ENCODE measurements around the gene TNFRSF8. TPM values are rescaled to one million over a fixed set of nuclear protein-coding genes. Genes with fewer than 3 reads are reported as not detected.

The TNFRSF8 gene
- total RNA-seq, 1 donor from 2014 or later: 0.31 TPM

DNA sequence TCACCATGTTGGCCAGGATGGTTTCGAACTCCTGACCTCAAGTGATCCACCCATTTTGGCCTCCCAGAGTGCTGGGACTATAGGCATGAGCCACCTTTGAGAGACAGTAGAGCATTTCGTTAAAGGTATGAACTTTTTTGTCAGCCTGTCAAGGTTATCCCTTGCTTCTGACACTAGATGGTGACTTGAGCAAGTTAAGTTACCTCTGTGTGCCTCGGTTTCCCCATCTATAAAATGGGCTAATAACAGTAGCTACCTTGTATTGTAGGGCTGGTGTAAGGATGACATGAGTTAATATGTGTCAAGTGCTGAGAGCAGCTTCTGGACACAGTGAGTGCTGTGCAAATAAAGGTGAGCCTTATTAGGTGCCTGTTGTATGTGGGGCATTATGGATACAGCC is 8.8 kb downstream of the TNFRSF8 start:
- Mint-ChIP-seq H3K27me3 (ENCODE audit: low read depth) (peaks cover 4% of the 10 kb centered on the region), H3K27ac (no peak overlapping the region), H3K9me3 (no peaks in the 10 kb centered on the region), H3K36me3 (no peaks in the 10 kb centered on the region), H3K4me1 (peaks cover 39% of the 10 kb centered on the region), H3K4me3 (no peak overlapping the region)
- DNase-seq (ENCODE audit: low spot score in 2 of 2, unreplicated experiment in 2 of 2): no peak
- no peak for TF ChIP-seq CTCF (IDR thresholded peaks at IDR 0.05; ENCODE audit: unreplicated experiment)

GRCh38 chr1:12072741-12073140 is 9.6 kb downstream of the TNFRSF8 start:
- peaks cover 32% of the 10 kb centered on the region for H3K4me1 Mint-ChIP-seq
- peaks cover 1% of the 10 kb centered on the region for H3K27me3 Mint-ChIP-seq (ENCODE audit: low read depth)
- H3K36me3 Mint-ChIP-seq: no peaks in the 10 kb centered on the region
- no peak overlapping the region for H3K4me3 Mint-ChIP-seq
- no peaks in the 10 kb centered on the region for H3K9me3 Mint-ChIP-seq
- TF ChIP-seq CTCF (IDR thresholded peaks at IDR 0.05; ENCODE audit: unreplicated experiment): no peak
- DNase-seq (ENCODE audit: low spot score in 2 of 2, unreplicated experiment in 2 of 2): no peak
- no peak overlapping the region for H3K27ac Mint-ChIP-seq

DNA sequence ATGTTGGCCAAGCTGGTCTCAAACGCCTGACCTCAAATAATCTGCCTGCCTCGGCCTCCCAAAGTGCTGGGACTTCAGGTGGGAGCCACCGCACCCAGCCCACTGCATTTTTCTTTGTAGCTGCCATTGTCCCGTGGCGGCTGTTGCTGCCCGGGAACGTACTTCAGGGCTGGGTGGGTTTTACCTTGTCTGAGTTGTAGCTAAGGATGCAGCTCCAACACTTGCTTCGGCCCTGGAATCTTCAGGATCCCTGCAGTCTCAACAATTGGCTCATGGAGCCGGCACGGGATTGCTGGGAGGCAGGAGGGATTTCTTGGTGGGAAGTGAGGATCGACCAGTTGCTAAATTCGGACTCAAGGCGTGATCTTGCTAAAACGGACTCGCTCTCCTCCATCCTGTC is 10.7 kb downstream of the TNFRSF8 start:
- H3K27me3 Mint-ChIP-seq (ENCODE audit: low read depth): peaks cover 4% of the 10 kb centered on the region
- no peak for DNase-seq (ENCODE audit: low spot score in 2 of 2, unreplicated experiment in 2 of 2)
- H3K4me3 Mint-ChIP-seq: no peak overlapping the region
- no peak for TF ChIP-seq CTCF (IDR thresholded peaks at IDR 0.05; ENCODE audit: unreplicated experiment)
- H3K27ac Mint-ChIP-seq: no peak overlapping the region
- H3K36me3 Mint-ChIP-seq: no peaks in the 10 kb centered on the region
- no peaks in the 10 kb centered on the region for H3K9me3 Mint-ChIP-seq
- H3K4me1 Mint-ChIP-seq: peaks cover 23% of the 10 kb centered on the region

DNA sequence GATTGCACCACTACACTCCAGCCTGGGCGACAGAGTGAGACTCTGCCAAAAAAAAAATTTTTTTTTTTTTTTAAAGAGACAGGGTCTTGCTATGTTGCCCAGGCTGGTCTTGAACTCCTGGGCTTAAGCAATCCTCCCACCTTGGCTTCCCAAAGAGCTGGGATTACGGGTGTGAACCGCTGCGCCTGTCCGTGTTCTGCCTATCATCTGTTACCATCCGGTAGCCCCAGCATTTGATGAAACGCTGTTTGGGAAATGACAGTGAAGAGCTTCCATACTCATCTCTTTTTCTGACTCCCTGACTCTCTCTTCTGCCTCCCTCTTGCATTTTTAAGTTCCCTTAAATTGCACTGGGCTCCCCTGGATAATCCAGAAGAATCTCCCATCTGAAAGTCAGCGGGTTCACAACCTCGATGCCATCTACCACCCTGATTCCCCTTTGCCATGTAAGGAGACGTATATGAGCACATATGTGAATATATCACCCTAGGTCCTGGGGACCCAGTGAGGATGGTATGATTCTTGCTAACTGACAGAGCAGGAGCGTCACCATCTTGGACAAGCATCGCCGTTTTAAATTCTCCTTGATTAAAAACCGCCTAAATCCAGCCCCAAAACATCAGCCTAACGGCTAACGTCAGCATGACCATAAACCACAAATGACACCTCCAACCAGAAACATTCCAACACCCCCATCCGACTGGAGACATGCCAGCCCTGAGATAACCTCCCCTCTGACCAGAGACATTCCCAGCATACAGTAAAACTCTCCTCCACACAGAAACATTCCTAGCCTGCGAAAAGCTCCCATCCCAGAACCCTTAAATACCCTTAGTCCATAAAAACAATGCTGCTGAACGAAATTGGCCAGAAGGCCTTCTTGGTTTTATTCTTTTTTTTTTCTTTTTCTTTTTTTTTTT is 12.4 kb downstream of the TNFRSF8 start:
- no peaks in the 10 kb centered on the region for H3K9me3 Mint-ChIP-seq
- H3K27ac Mint-ChIP-seq: peak overlapping the region; percentile 91
- peaks cover 19% of the 10 kb centered on the region for H3K4me1 Mint-ChIP-seq
- no peaks in the 10 kb centered on the region for H3K36me3 Mint-ChIP-seq
- DNase-seq (ENCODE audit: low spot score in 2 of 2, unreplicated experiment in 2 of 2): peak in 1 of 2 experiments; percentile 78
- TF ChIP-seq CTCF (IDR thresholded peaks at IDR 0.05; ENCODE audit: unreplicated experiment): no peak
- peaks cover 8% of the 10 kb centered on the region for H3K27me3 Mint-ChIP-seq (ENCODE audit: low read depth)
- peak overlapping the region; percentile 6 for H3K4me3 Mint-ChIP-seq

DNA sequence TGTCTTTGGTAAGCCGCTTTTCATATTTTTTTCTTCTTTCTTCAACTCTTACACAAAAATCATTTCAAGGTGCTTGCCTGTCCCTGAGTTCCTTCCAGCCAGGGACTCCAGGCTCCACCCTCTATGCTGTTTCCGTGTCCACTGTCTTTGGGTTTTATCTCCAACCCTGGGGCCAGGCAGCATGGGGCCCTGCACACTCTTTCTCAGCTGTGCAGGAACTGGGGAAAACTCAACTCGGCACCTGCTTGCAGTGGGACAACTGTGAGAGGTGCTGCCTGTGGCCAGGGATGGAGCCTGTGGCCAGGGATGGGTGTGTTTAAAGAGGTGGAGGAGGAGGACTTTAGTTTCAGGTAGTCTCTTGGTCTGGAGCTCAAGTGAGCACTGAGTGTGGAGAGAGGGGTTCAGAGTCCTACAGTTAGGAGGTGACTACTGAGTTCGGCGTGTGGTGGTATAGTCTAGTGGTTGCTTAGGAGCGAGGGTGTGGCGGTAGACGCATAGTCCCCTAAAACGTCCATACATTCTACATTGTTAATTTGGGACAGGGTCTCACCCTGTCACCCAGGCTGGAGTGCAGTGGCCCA is 13.4 kb downstream of the TNFRSF8 start:
- H3K27ac Mint-ChIP-seq: peak overlapping the region; percentile 85
- H3K4me3 Mint-ChIP-seq: no peak overlapping the region
- no peaks in the 10 kb centered on the region for H3K36me3 Mint-ChIP-seq
- no peaks in the 10 kb centered on the region for H3K9me3 Mint-ChIP-seq
- H3K27me3 Mint-ChIP-seq (ENCODE audit: low read depth): peaks cover 8% of the 10 kb centered on the region
- peaks cover 17% of the 10 kb centered on the region for H3K4me1 Mint-ChIP-seq
- no peak for TF ChIP-seq CTCF (IDR thresholded peaks at IDR 0.05; ENCODE audit: unreplicated experiment)
- DNase-seq (ENCODE audit: low spot score in 2 of 2, unreplicated experiment in 2 of 2): no peak

All from mesothelial cell of epicardium (in vitro differentiated cells).